ENCODE results near the gene BET1L.

DNA sequence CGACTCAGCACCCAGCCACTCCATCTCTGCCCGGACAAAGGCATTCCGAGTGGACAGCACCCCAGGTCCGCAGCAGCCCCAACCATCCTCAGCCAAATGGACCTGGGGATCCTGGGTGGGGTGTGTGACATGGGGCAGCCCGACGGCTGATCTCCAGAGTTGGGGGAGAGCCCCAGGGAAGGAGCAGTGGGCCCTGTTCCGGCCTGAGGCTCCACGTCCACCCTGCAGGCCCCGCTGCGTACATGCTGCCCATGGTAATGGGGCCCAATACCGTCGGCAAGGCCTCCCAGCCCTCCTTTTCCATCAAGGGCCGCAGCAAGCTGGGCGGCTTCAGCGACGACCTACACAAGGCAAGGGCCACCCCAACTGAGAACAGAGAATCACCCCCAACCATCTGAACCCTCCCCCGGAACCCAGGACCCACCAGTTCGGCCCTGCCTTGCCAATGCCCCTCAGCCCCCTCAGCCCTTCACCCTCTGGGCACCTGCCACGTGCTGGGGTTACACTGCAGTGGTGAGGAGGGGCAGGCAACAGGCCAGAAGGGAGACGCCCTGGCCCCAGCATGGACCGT lies 8.9 kb downstream of the BET1L start:
- TF ChIP-seq, protein P1, sequence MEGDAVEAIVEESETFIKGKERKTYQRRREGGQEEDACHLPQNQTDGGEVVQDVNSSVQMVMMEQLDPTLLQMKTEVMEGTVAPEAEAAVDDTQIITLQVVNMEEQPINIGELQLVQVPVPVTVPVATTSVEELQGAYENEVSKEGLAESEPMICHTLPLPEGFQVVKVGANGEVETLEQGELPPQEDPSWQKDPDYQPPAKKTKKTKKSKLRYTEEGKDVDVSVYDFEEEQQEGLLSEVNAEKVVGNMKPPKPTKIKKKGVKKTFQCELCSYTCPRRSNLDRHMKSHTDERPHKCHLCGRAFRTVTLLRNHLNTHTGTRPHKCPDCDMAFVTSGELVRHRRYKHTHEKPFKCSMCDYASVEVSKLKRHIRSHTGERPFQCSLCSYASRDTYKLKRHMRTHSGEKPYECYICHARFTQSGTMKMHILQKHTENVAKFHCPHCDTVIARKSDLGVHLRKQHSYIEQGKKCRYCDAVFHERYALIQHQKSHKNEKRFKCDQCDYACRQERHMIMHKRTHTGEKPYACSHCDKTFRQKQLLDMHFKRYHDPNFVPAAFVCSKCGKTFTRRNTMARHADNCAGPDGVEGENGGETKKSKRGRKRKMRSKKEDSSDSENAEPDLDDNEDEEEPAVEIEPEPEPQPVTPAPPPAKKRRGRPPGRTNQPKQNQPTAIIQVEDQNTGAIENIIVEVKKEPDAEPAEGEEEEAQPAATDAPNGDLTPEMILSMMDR (IDR thresholded peaks at IDR 0.05), result no peak
- no peak for TF ChIP-seq POLR2A (IDR thresholded peaks at IDR 0.05)
